MV-4-11 (cell line): ENCODE results near the gene GHRL.

Experiments used
- DNase-seq: peaks from one replicate; lab custom pipeline; 2025; lab: John Stamatoyannopoulos, UW

Gene GHRL

GRCh38 chr3:10242182-10243065, 50.3 kb downstream of the GHRL start:
- DNase-seq, result peak; percentile 90

GRCh38 chr3:10240799-10241198, 51.9 kb downstream of the GHRL start:
- DNase-seq, result peak; percentile 17

- peak; percentile 31 for DNase-seq
These were observed 54.2 kb downstream of the GHRL start for GRCh38 chr3:10238345-10239183.
